CD4-positive, alpha-beta T cell (primary cell): ENCODE results near the gene NLGN1. TPM values are rescaled to one million over a fixed set of nuclear protein-coding genes. Genes with fewer than 3 reads are reported as not detected.

ENCODE experiments used
- ATAC-seq: fragments of 200-7000 bp; cut with Tn5 transposase; one replicate; pipeline ENCODE4 v1.10.0; 2022; ENCODE audit warnings: mild to moderate bottlenecking; ENCODE audit not compliant: poor library complexity
- CTCF ChIA-PET: fragments of 350-600 bp; sonication (Branson Sonifier 250); formaldehyde crosslinking; loops from one replicate; lab custom pipeline; 2021; ENCODE audit warnings: antibody characterized with exemption, inconsistent platforms; lab: Charles Lee
- POLR2A ChIA-PET: fragments of 350-600 bp; sonication (Branson Sonifier 250); formaldehyde crosslinking; loops from one replicate; lab custom pipeline; 2021; ENCODE audit warnings: antibody characterized with exemption, inconsistent platforms; lab: Charles Lee
- DNase-seq, 14 experiments: peaks; one replicate each; pipeline ENCODE4 v3.0.0-alpha.2; 2013 to 2020; ENCODE audit warnings: mixed read lengths in 2 of 14
- H3K27ac ChIP-seq, 2 donors: one replicate each; pipeline versions ENCODE4 v1.5.1 to v1.7.0; 2013; ENCODE audit warnings: low read length in 2 of 2, low read depth in 1 of 2, mild to moderate bottlenecking in 1 of 2
- H3K27me3 ChIP-seq, 2 experiments: 1 replicate in 1 of 2; 2 replicates in 1 of 2; pipeline versions ENCODE4 v1.6.1 to v1.7.0; 2013; ENCODE audit warnings: low read length in 2 of 2, control low read depth in 1 of 2, mild to moderate bottlenecking in 1 of 2, moderate library complexity in 1 of 2; ENCODE audit not compliant: insufficient read depth in 2 of 2, control insufficient read depth in 1 of 2
- H3K36me3 ChIP-seq: one replicate; pipeline ENCODE4 v1.6.1; 2013; ENCODE audit warnings: low read length, control low read depth; ENCODE audit not compliant: insufficient read depth
- H3K4me1 ChIP-seq: one replicate; pipeline ENCODE4 v1.6.1; 2013; ENCODE audit warnings: low read length, control low read depth; ENCODE audit not compliant: insufficient read depth
- H3K4me3 ChIP-seq: one replicate; pipeline ENCODE4 v1.5.1; 2013; ENCODE audit warnings: mild to moderate bottlenecking, low read length, moderate library complexity
- H3K9me3 ChIP-seq, 2 experiments: 1 replicate in 1 of 2; 2 replicates in 1 of 2; pipeline versions ENCODE4 v1.6.1 to v1.7.0; 2013; ENCODE audit warnings: low read length in 2 of 2, mild to moderate bottlenecking in 2 of 2, control low read depth in 1 of 2, moderate library complexity in 1 of 2; ENCODE audit not compliant: control insufficient read depth in 1 of 2, insufficient read depth in 1 of 2
- H3K27ac Mint-ChIP-seq: one replicate; pipeline ENCODE4 v1.8.0; 2020; ENCODE audit warnings: mixed read lengths
- H3K27me3 Mint-ChIP-seq: one replicate; pipeline ENCODE4 v1.8.0; 2021; ENCODE audit warnings: mixed read lengths
- H3K36me3 Mint-ChIP-seq: one replicate; pipeline ENCODE4 v1.8.0; 2021; ENCODE audit warnings: low read depth, mixed read lengths
- H3K4me1 Mint-ChIP-seq: one replicate; pipeline ENCODE4 v1.8.0; 2021; ENCODE audit warnings: low read depth, mixed read lengths
- H3K4me3 Mint-ChIP-seq: one replicate; pipeline ENCODE4 v1.8.0; 2020; ENCODE audit warnings: mild to moderate bottlenecking, mixed read lengths
- H3K9me3 Mint-ChIP-seq: one replicate; pipeline ENCODE4 v1.8.0; 2020; ENCODE audit warnings: mixed read lengths
- intact Hi-C, 2 experiments: fragments of 100-400 bp; cut with DNase I in 1 of 2; cut with micrococcal nuclease in 1 of 2; formaldehyde crosslinking; loops; one replicate each; pipeline versions ENCODE4 v1.15.1 to v1.9.0; 2023 to 2025; cut with DNase I, micrococcal nuclease
- total RNA-seq, 174 experiments: library from RNA in 2 of 174; stranded (reverse) in 2 of 174; gene quantifications; one replicate each; pipeline ENCODE4 v1.2.3 and lab custom pipeline; 2021 to 2026
- TF ChIP-seq, protein P1 (sequence below): fragments of 200-600 bp; IDR thresholded peaks from one replicate; pipeline ENCODE4 v1.8.0; 2022; ENCODE audit warnings: antibody characterized with exemption, mild to moderate bottlenecking

The NLGN1 gene
- total RNA-seq, 2 experiments from 2014 or later: not detected

GRCh38 chr3:173587055-173587454 lies 189.5 kb downstream of the NLGN1 start:
- Histone ChIP-seq H3K36me3 (no peaks in the 10 kb centered on the region), H3K27ac (no peak overlapping the region), H3K4me3 (no peak overlapping the region), H3K9me3 (peaks cover 0 to 8% of the 10 kb centered on the region in 2 experiments), H3K4me1 (no peaks in the 10 kb centered on the region), H3K27me3 (peaks cover 7 to 12% of the 10 kb centered on the region in 2 experiments)
- TF ChIP-seq, protein P1, sequence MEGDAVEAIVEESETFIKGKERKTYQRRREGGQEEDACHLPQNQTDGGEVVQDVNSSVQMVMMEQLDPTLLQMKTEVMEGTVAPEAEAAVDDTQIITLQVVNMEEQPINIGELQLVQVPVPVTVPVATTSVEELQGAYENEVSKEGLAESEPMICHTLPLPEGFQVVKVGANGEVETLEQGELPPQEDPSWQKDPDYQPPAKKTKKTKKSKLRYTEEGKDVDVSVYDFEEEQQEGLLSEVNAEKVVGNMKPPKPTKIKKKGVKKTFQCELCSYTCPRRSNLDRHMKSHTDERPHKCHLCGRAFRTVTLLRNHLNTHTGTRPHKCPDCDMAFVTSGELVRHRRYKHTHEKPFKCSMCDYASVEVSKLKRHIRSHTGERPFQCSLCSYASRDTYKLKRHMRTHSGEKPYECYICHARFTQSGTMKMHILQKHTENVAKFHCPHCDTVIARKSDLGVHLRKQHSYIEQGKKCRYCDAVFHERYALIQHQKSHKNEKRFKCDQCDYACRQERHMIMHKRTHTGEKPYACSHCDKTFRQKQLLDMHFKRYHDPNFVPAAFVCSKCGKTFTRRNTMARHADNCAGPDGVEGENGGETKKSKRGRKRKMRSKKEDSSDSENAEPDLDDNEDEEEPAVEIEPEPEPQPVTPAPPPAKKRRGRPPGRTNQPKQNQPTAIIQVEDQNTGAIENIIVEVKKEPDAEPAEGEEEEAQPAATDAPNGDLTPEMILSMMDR: no peak
- Mint-ChIP-seq H3K9me3 (no peaks in the 10 kb centered on the region), H3K27me3 (peaks cover 32% of the 10 kb centered on the region), H3K4me3 (no peak overlapping the region), H3K4me1 (peaks cover 10% of the 10 kb centered on the region), H3K36me3 (no peaks in the 10 kb centered on the region), H3K27ac (no peak overlapping the region)
- intact Hi-C loops: no loop called here
- DNase-seq: no peak
- POLR2A ChIA-PET: no interaction called here
- ATAC-seq: no peak
- CTCF ChIA-PET: no interaction called here

GRCh38 chr3:173588556-173588955 lies 191.0 kb downstream of the NLGN1 start:
- H3K27me3 Mint-ChIP-seq: peaks cover 28% of the 10 kb centered on the region
- ChIA-PET CTCF (no interaction called here), POLR2A (no interaction called here)
- no peaks in the 10 kb centered on the region for H3K36me3 Mint-ChIP-seq
- intact Hi-C loops: no loop called here
- TF ChIP-seq, protein P1: no peak
- no peak for DNase-seq
- no peak overlapping the region for H3K27ac Mint-ChIP-seq
- no peak overlapping the region for H3K27ac ChIP-seq
- H3K36me3 ChIP-seq: no peaks in the 10 kb centered on the region
- peaks cover 0 to 8% of the 10 kb centered on the region in 2 experiments for H3K9me3 ChIP-seq
- no peaks in the 10 kb centered on the region for H3K4me1 ChIP-seq
- peaks cover 7 to 12% of the 10 kb centered on the region in 2 experiments for H3K27me3 ChIP-seq
- H3K4me1 Mint-ChIP-seq: peaks cover 10% of the 10 kb centered on the region
- ATAC-seq: no peak
- peaks cover 2% of the 10 kb centered on the region for H3K9me3 Mint-ChIP-seq
- H3K4me3 ChIP-seq: no peak overlapping the region
- H3K4me3 Mint-ChIP-seq: no peak overlapping the region

DNA sequence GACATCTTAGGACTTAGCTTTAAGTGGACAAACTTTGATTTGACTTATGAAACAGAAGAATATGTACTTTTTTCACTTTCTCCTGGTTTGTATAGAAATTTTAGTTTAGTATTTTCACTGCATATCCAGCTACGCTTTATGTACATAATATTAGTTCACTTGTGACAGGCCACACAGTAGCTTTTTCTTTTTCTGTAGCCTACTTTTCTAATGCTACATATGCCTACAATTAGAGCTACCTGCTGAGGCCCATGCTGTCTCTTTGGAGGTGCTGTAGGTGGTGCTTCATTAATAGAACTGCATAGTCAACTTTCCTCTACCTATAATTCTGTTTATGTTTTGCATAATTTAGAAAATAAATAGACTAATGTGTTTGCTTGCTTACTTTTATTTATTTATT lies 191.6 kb downstream of the NLGN1 start:
- DNase-seq (no peak), ATAC-seq (no peak)
- intact Hi-C loops: no loop called here
- no peak overlapping the region for H3K27ac Mint-ChIP-seq
- peaks cover 2% of the 10 kb centered on the region for H3K9me3 Mint-ChIP-seq
- H3K27ac ChIP-seq: no peak overlapping the region
- no peaks in the 10 kb centered on the region for H3K36me3 Mint-ChIP-seq
- H3K9me3 ChIP-seq: peaks cover 0 to 8% of the 10 kb centered on the region in 2 experiments
- ChIA-PET POLR2A (no interaction called here), CTCF (no interaction called here)
- peaks cover 7 to 12% of the 10 kb centered on the region in 2 experiments for H3K27me3 ChIP-seq
- H3K4me3 ChIP-seq: no peak overlapping the region
- no peaks in the 10 kb centered on the region for H3K4me1 ChIP-seq
- TF ChIP-seq, protein P1: no peak
- peaks cover 23% of the 10 kb centered on the region for H3K27me3 Mint-ChIP-seq
- H3K36me3 ChIP-seq: no peaks in the 10 kb centered on the region
- peaks cover 10% of the 10 kb centered on the region for H3K4me1 Mint-ChIP-seq
- H3K4me3 Mint-ChIP-seq: no peak overlapping the region
